Thyroid gland (tissue), 4 donors: ENCODE measurements around the gene ACOT4. TPM values are rescaled to one million over a fixed set of nuclear protein-coding genes. Genes with fewer than 3 reads are reported as not detected.

Source experiments
- DNase-seq, 2 donors: peaks; one replicate each; pipeline ENCODE4 v3.0.0-alpha.2; 2019
- H3K27ac ChIP-seq, 3 donors: fragments of 200-600 bp; sonication (generic); 1 replicate in 2 of 3; 2 replicates in 1 of 3; pipeline ENCODE4 v1.5.1; 2016 to 2019; ENCODE audit warnings: mild to moderate bottlenecking in 1 of 3, moderate library complexity in 1 of 3
- H3K27me3 ChIP-seq: fragments of 200-600 bp; sonication (generic); one replicate; pipeline ENCODE4 v1.5.1; 2019
- H3K36me3 ChIP-seq, 2 donors: fragments of 200-600 bp; sonication (generic); one replicate each; pipeline ENCODE4 v1.5.1; 2016 to 2019
- H3K4me1 ChIP-seq, 2 donors: fragments of 200-600 bp; sonication (generic); one replicate each; pipeline ENCODE4 v1.5.1; 2017 to 2019
- H3K4me3 ChIP-seq, 3 donors: fragments of 200-600 bp; sonication (generic); replicated peaks in 1 of 3; 1 replicate in 2 of 3; 2 replicates in 1 of 3; pipeline ENCODE4 v1.5.1; 2016; ENCODE audit warnings: mild to moderate bottlenecking in 1 of 3
- H3K9me3 ChIP-seq: fragments of 200-600 bp; sonication (generic); one replicate; pipeline ENCODE4 v1.5.1; 2017
- POLR2A ChIP-seq, 2 donors: fragments of 450-650 bp; IDR thresholded peaks; one replicate each; pipeline ENCODE4 v1.6.1; 2017; ENCODE audit warnings: antibody characterized with exemption in 2 of 2, mild to moderate bottlenecking in 2 of 2, moderate library complexity in 1 of 2
- WGBS, 2 donors: methylation state at CpG; one replicate each; pipeline ENCODE4 v1.1.5; 2017; 5-methylcytosine and 5-hydroxymethylcytosine counted together
- intact Hi-C: fragments of 100-400 bp; cut with DNase I; formaldehyde crosslinking; loops from one replicate; pipeline ENCODE4 v1.15.1; 2023
- total RNA-seq, 4 donors: library from RNA; depleted of rRNA; stranded (reverse); fragments of >200 nt; gene quantifications; one replicate each; pipeline ENCODE4 v1.2.3, GENCODE V29; 2016
- TF ChIP-seq, protein P1 (sequence below), 6 experiments: fragments of 200-600 bp in 3 of 6; fragments of 450-650 bp in 3 of 6; sonication (generic) in 3 of 6; IDR thresholded peaks; one replicate each; pipeline ENCODE4 v1.5.1; 2016 to 2019; ENCODE audit warnings: antibody characterized with exemption in 6 of 6, mild to moderate bottlenecking in 2 of 6, inconsistent platforms in 1 of 6, moderate library complexity in 1 of 6

Gene ACOT4
- total RNA-seq, 4 donors from 2014 or later, result 1.1 to 2.9 (median 1.4) TPM

DNA sequence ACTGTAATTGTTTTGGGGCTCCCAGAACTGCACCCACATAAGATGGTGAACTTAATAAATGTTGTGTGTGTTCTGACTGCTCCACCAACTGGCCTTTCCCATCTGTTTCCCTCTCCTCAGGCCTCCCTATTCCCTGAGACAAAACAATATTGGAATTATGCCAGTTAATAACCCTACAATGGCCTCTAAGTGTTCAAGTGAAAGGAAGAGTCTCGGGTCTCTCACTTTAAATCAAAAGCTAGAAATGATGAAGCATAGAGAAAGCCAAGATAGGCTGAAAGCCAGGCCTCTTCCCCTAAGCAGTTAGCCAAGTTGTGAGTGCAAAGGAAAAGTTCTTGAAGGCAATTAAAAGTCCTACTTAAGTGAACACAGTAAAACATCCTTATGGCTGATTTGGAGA lies 34.0 kb downstream of the ACOT4 start:
- DNase-seq, result no peak
- H3K36me3 ChIP-seq, result no peaks in the 10 kb centered on the region
- WGBS, 2 donors, result 46 to 52% methylated on average over 1 of the region's 1 CpG
- H3K4me1 ChIP-seq, result no peaks in the 10 kb centered on the region
- no peak for TF ChIP-seq POLR2A (IDR thresholded peaks at IDR 0.05)
- TF ChIP-seq, protein P1, sequence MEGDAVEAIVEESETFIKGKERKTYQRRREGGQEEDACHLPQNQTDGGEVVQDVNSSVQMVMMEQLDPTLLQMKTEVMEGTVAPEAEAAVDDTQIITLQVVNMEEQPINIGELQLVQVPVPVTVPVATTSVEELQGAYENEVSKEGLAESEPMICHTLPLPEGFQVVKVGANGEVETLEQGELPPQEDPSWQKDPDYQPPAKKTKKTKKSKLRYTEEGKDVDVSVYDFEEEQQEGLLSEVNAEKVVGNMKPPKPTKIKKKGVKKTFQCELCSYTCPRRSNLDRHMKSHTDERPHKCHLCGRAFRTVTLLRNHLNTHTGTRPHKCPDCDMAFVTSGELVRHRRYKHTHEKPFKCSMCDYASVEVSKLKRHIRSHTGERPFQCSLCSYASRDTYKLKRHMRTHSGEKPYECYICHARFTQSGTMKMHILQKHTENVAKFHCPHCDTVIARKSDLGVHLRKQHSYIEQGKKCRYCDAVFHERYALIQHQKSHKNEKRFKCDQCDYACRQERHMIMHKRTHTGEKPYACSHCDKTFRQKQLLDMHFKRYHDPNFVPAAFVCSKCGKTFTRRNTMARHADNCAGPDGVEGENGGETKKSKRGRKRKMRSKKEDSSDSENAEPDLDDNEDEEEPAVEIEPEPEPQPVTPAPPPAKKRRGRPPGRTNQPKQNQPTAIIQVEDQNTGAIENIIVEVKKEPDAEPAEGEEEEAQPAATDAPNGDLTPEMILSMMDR (IDR thresholded peaks at IDR 0.05), result no peak
- no peak overlapping the region for H3K4me3 ChIP-seq
- no peaks in the 10 kb centered on the region for H3K27me3 ChIP-seq
- no peak overlapping the region for H3K27ac ChIP-seq
- intact Hi-C loops, result no loop called here
- no peaks in the 10 kb centered on the region for H3K9me3 ChIP-seq

DNA sequence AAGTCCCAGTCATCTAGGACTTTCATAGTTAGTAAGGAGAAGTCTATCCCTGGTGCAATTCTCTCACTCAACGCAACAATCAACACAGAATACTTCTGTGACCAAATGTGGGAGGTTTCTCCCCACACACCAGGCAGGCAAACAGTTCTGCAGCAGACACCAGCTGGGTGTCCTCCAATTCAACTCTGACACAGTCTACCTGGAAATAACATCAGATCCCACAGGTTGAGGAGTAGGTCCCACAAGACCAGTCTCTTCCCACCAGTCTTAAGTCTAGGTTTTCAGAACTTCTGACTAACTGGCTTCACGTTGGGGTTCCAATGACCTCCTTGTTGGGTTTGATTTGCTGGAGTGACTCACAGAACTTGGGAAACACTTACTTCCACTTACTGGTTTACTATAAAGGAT lies 35.5 kb downstream of the ACOT4 start:
- TF ChIP-seq POLR2A (IDR thresholded peaks at IDR 0.05), result no peak
- TF ChIP-seq, protein P1 (IDR thresholded peaks at IDR 0.05), result no peak
- intact Hi-C loops, result no loop called here
- WGBS, 2 donors, result 93 to 94% methylated on average over 2 of the region's 2 CpGs

DNA sequence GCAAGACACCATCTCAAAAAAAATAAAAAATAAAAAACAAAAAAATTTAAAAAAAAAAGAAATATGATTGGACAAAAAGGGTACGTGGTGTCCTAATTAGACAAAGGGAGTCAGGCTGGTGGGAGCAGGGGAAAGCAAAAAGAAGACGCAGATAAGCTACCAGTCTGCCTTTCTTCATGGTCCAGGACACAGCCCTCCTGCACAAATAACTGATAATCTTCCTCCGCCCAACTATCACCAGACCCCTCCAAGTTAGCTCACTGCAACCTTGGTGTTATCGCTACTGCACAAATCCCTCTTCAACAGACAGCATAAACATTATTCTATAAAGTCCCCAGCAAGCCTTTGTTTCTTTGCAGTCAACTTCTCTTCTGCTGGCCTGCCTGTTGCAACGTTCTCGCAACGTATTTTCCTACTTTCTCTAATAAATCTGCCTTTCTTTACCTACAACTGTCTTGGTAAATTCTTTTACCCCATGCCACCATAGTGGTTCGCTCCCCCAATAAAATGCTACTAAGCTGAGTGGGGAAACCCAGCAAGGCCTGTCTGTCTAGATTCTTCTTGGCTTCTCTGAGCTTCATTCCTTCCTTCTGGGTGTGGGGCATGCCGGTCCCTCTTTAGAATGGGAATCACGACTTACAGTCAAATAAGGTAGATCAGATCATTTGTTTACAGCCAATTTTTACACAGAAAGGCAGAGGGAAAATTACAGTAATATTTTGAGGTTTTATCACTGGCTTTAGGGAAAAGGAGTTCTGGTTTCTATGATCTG lies 38.5 kb downstream of the ACOT4 start:
- Histone ChIP-seq H3K9me3 (no peaks in the 10 kb centered on the region), H3K4me3 (no peak overlapping the region), H3K27me3 (no peaks in the 10 kb centered on the region), H3K4me1 (peaks cover 2 to 5% of the 10 kb centered on the region in 2 donors), H3K27ac (no peak overlapping the region), H3K36me3 (no peaks in the 10 kb centered on the region)
- WGBS, 2 donors, result 87 to 91% methylated on average over 10 of the region's 10 CpGs
- no peak for TF ChIP-seq POLR2A (IDR thresholded peaks at IDR 0.05)
- TF ChIP-seq, protein P1 (IDR thresholded peaks at IDR 0.05), result no peak
- DNase-seq, result no peak
- intact Hi-C loops, result loop anchor here (10.0 kb wide), 1 partner anchor 65 kb away; the partner anchor contains the start of gene ACOT2

More for the DNA sequence above, 35.5 kb downstream of the ACOT4 start:
- Histone ChIP-seq H3K27me3 (no peaks in the 10 kb centered on the region), H3K36me3 (no peaks in the 10 kb centered on the region), H3K4me3 (no peak overlapping the region), H3K27ac (no peak overlapping the region), H3K9me3 (no peaks in the 10 kb centered on the region), H3K4me1 (no peaks in the 10 kb centered on the region)
- no peak for DNase-seq

DNA sequence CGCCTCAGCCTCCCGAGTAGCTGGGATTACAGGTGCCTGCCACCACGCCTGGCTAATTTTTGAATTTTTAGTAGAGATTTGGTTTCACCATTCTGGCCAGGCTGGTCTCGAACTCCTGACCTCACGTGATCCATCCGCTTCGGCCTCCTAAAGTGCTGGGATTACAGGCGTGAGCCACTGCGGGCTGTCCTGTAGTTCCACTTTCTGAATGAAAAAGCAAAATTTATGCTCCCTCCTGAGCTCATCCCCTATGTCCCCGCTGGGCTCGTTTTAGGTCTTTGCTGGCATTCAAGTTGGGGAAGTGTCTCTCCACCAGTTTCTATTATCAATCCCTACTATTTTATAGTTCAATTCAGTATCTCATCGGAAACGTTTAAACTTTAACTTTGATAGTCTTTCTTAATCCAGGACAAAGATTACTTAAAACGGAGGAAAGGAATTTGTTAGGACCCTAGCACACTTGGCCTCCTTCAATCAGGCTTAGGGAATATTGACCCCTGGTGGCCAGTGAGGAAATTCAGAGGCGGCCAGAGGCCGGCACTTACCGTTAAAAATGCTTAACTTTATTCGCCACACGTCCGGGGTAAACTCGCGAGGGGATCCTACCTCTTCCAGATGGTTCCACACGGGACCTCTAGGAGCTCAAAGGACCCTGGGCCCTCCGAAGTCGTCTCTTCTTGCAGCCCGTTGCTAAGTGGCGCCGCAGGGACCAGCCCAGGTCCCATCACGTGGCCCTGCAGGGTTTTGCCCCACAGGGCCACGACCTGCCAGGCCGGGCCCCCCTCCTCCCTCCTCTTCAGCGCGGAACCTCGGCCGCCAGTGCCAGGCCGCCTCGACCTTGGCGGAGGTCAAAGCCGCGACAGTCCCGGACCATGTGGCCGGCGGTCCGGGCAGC lies 41.7 kb downstream of the ACOT4 start:
- H3K4me1 ChIP-seq, result peaks cover 2 to 5% of the 10 kb centered on the region in 2 donors
- TF ChIP-seq, protein P1 (IDR thresholded peaks at IDR 0.05), result peak; percentile 80 to 92 (median 86)
- TF ChIP-seq POLR2A (IDR thresholded peaks at IDR 0.05), result peak in 1 of 2 donors; percentile 27
- 22 to 24% methylated on average over 28 to 34 of the region's 44 CpGs for WGBS, 2 donors
- no peaks in the 10 kb centered on the region for H3K9me3 ChIP-seq
- DNase-seq, result peak; percentile 63 to 70
- no peaks in the 10 kb centered on the region for H3K36me3 ChIP-seq
- intact Hi-C loops, result loop anchor here (10.0 kb wide), 1 partner anchor 69 kb away; the partner anchor contains the start of gene ACOT2
- H3K27ac ChIP-seq, result peak overlapping the region; percentile 63 to 67 (median 67)
- H3K4me3 ChIP-seq, result peak overlapping the region in 2 of 3 donors; percentile 21 to 32
- H3K27me3 ChIP-seq, result no peaks in the 10 kb centered on the region
